Measurements from ENCODE around the gene PIK3R1. TPM values are rescaled to one million over a fixed set of nuclear protein-coding genes. Genes with fewer than 3 reads are reported as not detected.

The PIK3R1 gene
- total RNA-seq, 1 donor from 2014 or later = 110 TPM

- H3K4me1 Mint-ChIP-seq (ENCODE audit: unreplicated experiment) = no peaks in the 10 kb centered on the region
- H3K27me3 Mint-ChIP-seq = no peaks in the 10 kb centered on the region
- H3K36me3 Mint-ChIP-seq = no peaks in the 10 kb centered on the region
- no peaks in the 10 kb centered on the region for H3K9me3 Mint-ChIP-seq
- TF ChIP-seq CTCF (conservative IDR thresholded peaks at IDR 0.05) = no peak
- no peak for DNase-seq (ENCODE audit: extremely low spot score, unreplicated experiment)
- H3K27ac Mint-ChIP-seq = no peak overlapping the region
- H3K4me3 Mint-ChIP-seq = no peak overlapping the region
Observed at GRCh38 chr5:68180121-68181038, 35.2 kb upstream of the PIK3R1 start.

GRCh38 chr5:68181039-68181599 lies 34.4 kb upstream of the PIK3R1 start:
- no peaks in the 10 kb centered on the region for H3K27me3 Mint-ChIP-seq
- H3K4me3 Mint-ChIP-seq = no peak overlapping the region
- no peaks in the 10 kb centered on the region for H3K4me1 Mint-ChIP-seq (ENCODE audit: unreplicated experiment)
- H3K27ac Mint-ChIP-seq = no peak overlapping the region
- H3K9me3 Mint-ChIP-seq = no peaks in the 10 kb centered on the region
- no peak for TF ChIP-seq CTCF (conservative IDR thresholded peaks at IDR 0.05)
- DNase-seq (ENCODE audit: extremely low spot score, unreplicated experiment) = no peak
- no peaks in the 10 kb centered on the region for H3K36me3 Mint-ChIP-seq

GRCh38 chr5:68182094-68182493 lies 33.5 kb upstream of the PIK3R1 start:
- peaks cover under 1% of the 10 kb centered on the region for H3K27me3 Mint-ChIP-seq
- TF ChIP-seq CTCF (conservative IDR thresholded peaks at IDR 0.05) = no peak

GRCh38 chr5:68182534-68182933 lies 33.0 kb upstream of the PIK3R1 start:
- H3K9me3 Mint-ChIP-seq = no peaks in the 10 kb centered on the region
- H3K27me3 Mint-ChIP-seq = peaks cover 4% of the 10 kb centered on the region
- H3K4me3 Mint-ChIP-seq = no peak overlapping the region
- no peaks in the 10 kb centered on the region for H3K36me3 Mint-ChIP-seq
- no peak for DNase-seq (ENCODE audit: extremely low spot score, unreplicated experiment)
- no peak for TF ChIP-seq CTCF (conservative IDR thresholded peaks at IDR 0.05)
- no peak overlapping the region for H3K27ac Mint-ChIP-seq
- peaks cover 4% of the 10 kb centered on the region for H3K4me1 Mint-ChIP-seq (ENCODE audit: unreplicated experiment)

More at GRCh38 chr5:68182094-68182493, 33.5 kb upstream of the PIK3R1 start:
- H3K36me3 Mint-ChIP-seq = no peaks in the 10 kb centered on the region
- no peak overlapping the region for H3K4me3 Mint-ChIP-seq
- H3K9me3 Mint-ChIP-seq = no peaks in the 10 kb centered on the region
- peaks cover 1% of the 10 kb centered on the region for H3K4me1 Mint-ChIP-seq (ENCODE audit: unreplicated experiment)
- DNase-seq (ENCODE audit: extremely low spot score, unreplicated experiment) = no peak
- H3K27ac Mint-ChIP-seq = no peak overlapping the region

GRCh38 chr5:68187268-68188055 lies 28.1 kb upstream of the PIK3R1 start:
- Mint-ChIP-seq H3K9me3 (no peaks in the 10 kb centered on the region), H3K36me3 (no peaks in the 10 kb centered on the region), H3K27ac (peak overlapping the region; percentile 59), H3K4me1 (ENCODE audit: unreplicated experiment) (peaks cover 22% of the 10 kb centered on the region), H3K4me3 (peak overlapping the region; percentile 65), H3K27me3 (peaks cover 19% of the 10 kb centered on the region)
- no peak for DNase-seq (ENCODE audit: extremely low spot score, unreplicated experiment)
- no peak for TF ChIP-seq CTCF (conservative IDR thresholded peaks at IDR 0.05)
